ENCODE results near the gene SAXO2. TPM values are rescaled to one million over a fixed set of nuclear protein-coding genes. Genes with fewer than 3 reads are reported as not detected.
"Not testable (repeated sequence)": the region's sequence is repeated elsewhere in the genome, so short reads cannot be mapped to it uniquely, and the experiment has no call there.

Gene SAXO2
- total RNA-seq, 1 donor from 2014 or later, result 1.7 TPM

DNA sequence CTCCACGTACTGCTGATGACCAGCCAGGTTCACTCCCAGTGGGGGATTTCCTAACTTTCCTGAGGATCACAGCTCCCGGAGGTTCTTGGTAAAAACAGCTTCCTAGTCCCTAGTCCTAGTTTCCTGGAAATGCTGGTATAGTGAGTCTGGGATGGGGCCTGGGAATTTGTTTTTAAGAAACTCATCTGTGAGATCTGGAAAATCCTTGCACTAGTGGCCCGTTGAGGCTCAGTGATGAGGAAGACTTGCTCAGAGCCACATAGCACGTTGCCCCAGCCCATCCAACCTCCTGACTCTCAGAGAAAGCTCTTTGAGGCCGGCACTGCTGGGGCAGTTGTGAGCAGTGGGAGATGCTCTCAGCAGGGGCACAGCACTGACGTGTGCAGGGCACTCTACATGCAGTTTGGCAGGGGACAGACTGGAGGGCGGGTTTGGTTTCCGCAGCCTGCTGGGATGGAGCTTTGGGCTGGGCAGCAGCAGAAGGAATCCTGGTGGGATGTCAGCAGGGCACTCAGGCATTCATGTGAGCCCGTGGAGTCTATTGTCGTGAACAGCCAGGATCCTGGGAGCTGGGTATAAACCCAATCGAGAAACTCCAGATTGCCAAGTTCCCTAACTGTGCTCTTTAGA lies 31.6 kb downstream of the SAXO2 start:
- intact Hi-C loops (cut with DNase I), result no loop called here
- Histone ChIP-seq H3K27ac (no peak overlapping the region), H3K9me3 (no peaks in the 10 kb centered on the region), H3K36me3 (no peaks in the 10 kb centered on the region), H3K4me1 (no peaks in the 10 kb centered on the region), H3K27me3 (no peaks in the 10 kb centered on the region), H3K4me3 (no peak overlapping the region)
- peak; percentile 23 for DNase-seq
- no peak for ATAC-seq
- TF ChIP-seq CTCF (IDR thresholded peaks at IDR 0.05), result no peak

GRCh38 chr15:82297546-82297945 lies 34.9 kb downstream of the SAXO2 start:
- ATAC-seq (no peak), DNase-seq (peak; percentile 26)
- no peaks in the 10 kb centered on the region for H3K4me1 ChIP-seq
- no peaks in the 10 kb centered on the region for H3K36me3 ChIP-seq
- no peak for TF ChIP-seq CTCF (IDR thresholded peaks at IDR 0.05)
- H3K27ac ChIP-seq, result no peak overlapping the region
- no peaks in the 10 kb centered on the region for H3K27me3 ChIP-seq
- no peak overlapping the region for H3K4me3 ChIP-seq
- H3K9me3 ChIP-seq, result no peaks in the 10 kb centered on the region
- intact Hi-C loops (cut with DNase I), result no loop called here

DNA sequence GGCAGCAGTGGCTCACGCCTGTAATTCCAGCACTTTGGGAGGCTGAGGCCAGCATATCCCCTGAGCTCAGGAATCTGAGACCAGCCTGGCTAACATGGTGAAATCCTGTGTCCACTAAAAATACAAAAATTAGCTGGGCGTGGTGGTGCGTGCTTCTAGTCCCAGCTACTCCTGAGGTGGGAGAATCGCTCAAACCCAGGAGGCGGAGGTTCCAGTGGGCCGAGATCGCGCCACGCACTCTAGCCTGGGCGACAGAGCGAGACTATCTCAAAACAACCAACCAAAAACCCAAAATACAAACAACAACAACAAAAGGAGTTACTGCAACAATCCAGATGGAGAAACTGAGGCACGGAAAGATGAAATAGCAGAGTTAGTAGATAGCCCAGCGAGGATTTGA lies 35.4 kb downstream of the SAXO2 start:
- Histone ChIP-seq H3K27ac (no peak overlapping the region), H3K27me3 (no peaks in the 10 kb centered on the region), H3K4me1 (no peaks in the 10 kb centered on the region), H3K4me3 (no peak overlapping the region), H3K36me3 (no peaks in the 10 kb centered on the region), H3K9me3 (no peaks in the 10 kb centered on the region)
- intact Hi-C loops (cut with DNase I), result no loop called here
- ATAC-seq, result no peak
- peak; percentile 17 for DNase-seq
- TF ChIP-seq CTCF (IDR thresholded peaks at IDR 0.05), result no peak

DNA sequence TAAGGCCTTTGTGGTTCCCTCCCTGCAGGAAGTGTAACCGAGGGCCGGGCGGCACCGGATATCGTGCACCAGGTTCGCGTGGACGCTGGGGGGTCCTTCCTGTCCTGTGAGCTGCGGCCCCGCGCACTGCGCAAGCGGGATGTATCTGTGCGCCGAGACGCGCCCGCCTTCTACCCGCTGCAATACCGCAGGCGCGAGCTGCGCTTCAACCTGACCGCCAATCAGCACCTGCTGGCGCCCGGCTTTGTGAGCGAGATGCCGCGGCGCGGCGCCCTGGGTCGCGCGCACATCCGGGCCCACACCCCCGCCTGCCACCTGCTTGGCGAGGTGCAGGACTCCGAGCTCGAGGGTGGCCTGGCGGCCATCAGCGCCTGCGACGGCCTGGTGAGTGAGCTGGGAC lies 35.9 kb downstream of the SAXO2 start:
- peak; percentile 12 for ATAC-seq

GRCh38 chr15:82299511-82299914 lies 36.9 kb downstream of the SAXO2 start:
- intact Hi-C loops (cut with DNase I); H3K27ac ChIP-seq; H3K36me3 ChIP-seq; H3K9me3 ChIP-seq; H3K4me3 ChIP-seq; H3K4me1 ChIP-seq; H3K27me3 ChIP-seq: not testable (repeated sequence)
- peak; percentile 4 for ATAC-seq
- peak; percentile 54 for DNase-seq

More for the DNA sequence above, 35.9 kb downstream of the SAXO2 start:
- DNase-seq, result peak; percentile 58
- no peaks in the 10 kb centered on the region for H3K4me1 ChIP-seq
- no peak overlapping the region for H3K27ac ChIP-seq
- H3K36me3 ChIP-seq, result no peaks in the 10 kb centered on the region
- TF ChIP-seq CTCF (IDR thresholded peaks at IDR 0.05), result no peak
- no peak overlapping the region for H3K4me3 ChIP-seq
- H3K27me3 ChIP-seq, result no peaks in the 10 kb centered on the region
- intact Hi-C loops (cut with DNase I), result no loop called here
- H3K9me3 ChIP-seq, result no peaks in the 10 kb centered on the region

- ATAC-seq; H3K9me3 ChIP-seq; H3K27ac ChIP-seq; H3K27me3 ChIP-seq; intact Hi-C loops (cut with DNase I); H3K36me3 ChIP-seq; H3K4me3 ChIP-seq; H3K4me1 ChIP-seq: not testable (repeated sequence)
- peak; percentile 37 for DNase-seq
Observed at GRCh38 chr15:82300326-82300725, 37.7 kb downstream of the SAXO2 start.

- Histone ChIP-seq H3K4me3 (no peak overlapping the region), H3K27ac (no peak overlapping the region), H3K36me3 (no peaks in the 10 kb centered on the region), H3K27me3 (no peaks in the 10 kb centered on the region), H3K4me1 (no peaks in the 10 kb centered on the region), H3K9me3 (no peaks in the 10 kb centered on the region)
- intact Hi-C loops (cut with DNase I), result no loop called here
- DNase-seq (peak; percentile 51), ATAC-seq (no peak)
- TF ChIP-seq CTCF (IDR thresholded peaks at IDR 0.05), result no peak
Observed at GRCh38 chr15:82300883-82301282, 38.3 kb downstream of the SAXO2 start.

Measured in upper lobe of right lung (tissue), 1 donor.